ENCODE data around the gene LRIT1.

GRCh38 chr10:84211566-84211965 lies 29.8 kb downstream of the LRIT1 start:
- TF ChIP-seq CTCF (IDR thresholded peaks at IDR 0.05) (no peak), SMC3 (IDR thresholded peaks at IDR 0.05; ENCODE audit: low read depth, low read length) (no peak), POLR2AphosphoS5 (IDR thresholded peaks at IDR 0.05; ENCODE audit: low read depth, low read length) (no peak), CHD2 (IDR thresholded peaks at IDR 0.05; ENCODE audit: low read length, partially characterized antibody) (no peak), RCOR1 (IDR thresholded peaks at IDR 0.05; ENCODE audit: low read length) (no peak), JUND (IDR thresholded peaks at IDR 0.05) (no peak), ELF1 (IDR thresholded peaks at IDR 0.05) (no peak), IRF3 (IDR thresholded peaks at IDR 0.05; ENCODE audit: low read depth, low read length) (no peak), MXI1 (IDR thresholded peaks at IDR 0.05; ENCODE audit: low read depth, low read length) (no peak), YY1 (IDR thresholded peaks at IDR 0.05; ENCODE audit: low read depth) (no peak), REST (IDR thresholded peaks at IDR 0.05; ENCODE audit: low read depth, low read length) (no peak), TAF1 (IDR thresholded peaks at IDR 0.05; ENCODE audit: borderline replicate concordance, low read depth, low read length) (no peak), EZH2phosphoT487 (IDR thresholded peaks at IDR 0.05; ENCODE audit: borderline replicate concordance, low read depth) (no peak)
